Panc1 (cell line): Measurements from ENCODE around the gene NDUFB11.

Experiments used
- POLR2AphosphoS5 ChIP-seq: IDR thresholded peaks from 2 replicates; pipeline ENCODE4 v1.6.1; 2012; ENCODE audit warnings: mild to moderate bottlenecking, low read depth, low read length, moderate library complexity
- TF ChIP-seq, protein P1 (sequence below): fragments of 450-650 bp; IDR thresholded peaks from 2 replicates; pipeline ENCODE4 v1.5.1; 2017; ENCODE audit warnings: mild to moderate bottlenecking

DNA sequence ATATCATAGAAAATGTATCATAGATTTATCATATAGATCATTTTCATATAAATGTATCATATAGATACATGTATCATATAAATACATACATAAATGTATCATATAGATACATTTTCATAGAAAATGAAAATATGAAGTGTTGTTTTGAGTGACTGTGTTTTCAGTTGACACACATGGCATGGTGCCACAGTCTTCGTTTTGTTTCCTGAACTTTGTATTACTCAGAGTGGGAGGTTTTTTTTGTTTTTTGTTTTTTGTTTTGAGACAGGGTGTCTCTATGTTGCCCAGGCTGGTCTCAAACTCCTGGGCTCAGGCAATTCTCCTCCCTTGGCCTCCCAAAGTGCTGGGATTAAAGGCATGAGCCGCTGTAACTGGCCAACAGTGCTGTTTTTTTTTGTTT is 4.4 kb upstream of the NDUFB11 start:
- TF ChIP-seq, protein P1, sequence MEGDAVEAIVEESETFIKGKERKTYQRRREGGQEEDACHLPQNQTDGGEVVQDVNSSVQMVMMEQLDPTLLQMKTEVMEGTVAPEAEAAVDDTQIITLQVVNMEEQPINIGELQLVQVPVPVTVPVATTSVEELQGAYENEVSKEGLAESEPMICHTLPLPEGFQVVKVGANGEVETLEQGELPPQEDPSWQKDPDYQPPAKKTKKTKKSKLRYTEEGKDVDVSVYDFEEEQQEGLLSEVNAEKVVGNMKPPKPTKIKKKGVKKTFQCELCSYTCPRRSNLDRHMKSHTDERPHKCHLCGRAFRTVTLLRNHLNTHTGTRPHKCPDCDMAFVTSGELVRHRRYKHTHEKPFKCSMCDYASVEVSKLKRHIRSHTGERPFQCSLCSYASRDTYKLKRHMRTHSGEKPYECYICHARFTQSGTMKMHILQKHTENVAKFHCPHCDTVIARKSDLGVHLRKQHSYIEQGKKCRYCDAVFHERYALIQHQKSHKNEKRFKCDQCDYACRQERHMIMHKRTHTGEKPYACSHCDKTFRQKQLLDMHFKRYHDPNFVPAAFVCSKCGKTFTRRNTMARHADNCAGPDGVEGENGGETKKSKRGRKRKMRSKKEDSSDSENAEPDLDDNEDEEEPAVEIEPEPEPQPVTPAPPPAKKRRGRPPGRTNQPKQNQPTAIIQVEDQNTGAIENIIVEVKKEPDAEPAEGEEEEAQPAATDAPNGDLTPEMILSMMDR: no peak
- no peak for TF ChIP-seq POLR2AphosphoS5
